ENCODE results near the gene RMND5A.

The RMND5A gene

GRCh38 chr2:86744152-86744551 lies 24.1 kb downstream of the RMND5A start:
- peaks cover 4 to 6% of the 10 kb centered on the region in 2 donors for H3K36me3 ChIP-seq (ENCODE audit: control insufficient read depth in 2 of 2, insufficient read depth in 2 of 2, low read length in 2 of 2)

GRCh38 chr2:86746939-86747338 lies 26.8 kb downstream of the RMND5A start:
- Histone ChIP-seq H3K4me1 (ENCODE audit: control insufficient read depth, insufficient read depth, low read length) (no peaks in the 10 kb centered on the region), H3K27me3 (ENCODE audit: control insufficient read depth in 1 of 2, insufficient read depth in 2 of 2, low read length in 2 of 2) (no peaks in the 10 kb centered on the region), H3K27ac (ENCODE audit: low read length) (no peak overlapping the region), H3K4me3 (ENCODE audit: low read length in 2 of 2) (no peak overlapping the region), H3K36me3 (ENCODE audit: control insufficient read depth in 2 of 2, insufficient read depth in 2 of 2, low read length in 2 of 2) (peaks cover 4 to 6% of the 10 kb centered on the region in 2 donors), H3K9ac (ENCODE audit: low read length in 2 of 2) (no peak overlapping the region), H3K9me3 (ENCODE audit: control insufficient read depth in 2 of 2, low read length in 2 of 2) (peaks cover 0 to 3% of the 10 kb centered on the region in 2 donors)

More at GRCh38 chr2:86744152-86744551, 24.1 kb downstream of the RMND5A start:
- H3K4me3 ChIP-seq (ENCODE audit: low read length in 2 of 2), result no peak overlapping the region
- no peak overlapping the region for H3K9ac ChIP-seq (ENCODE audit: low read length in 2 of 2)
- H3K27me3 ChIP-seq (ENCODE audit: control insufficient read depth in 1 of 2, insufficient read depth in 2 of 2, low read length in 2 of 2), result no peaks in the 10 kb centered on the region
- no peak overlapping the region for H3K27ac ChIP-seq (ENCODE audit: low read length)
- no peaks in the 10 kb centered on the region for H3K4me1 ChIP-seq (ENCODE audit: control insufficient read depth, insufficient read depth, low read length)
- H3K9me3 ChIP-seq (ENCODE audit: control insufficient read depth in 2 of 2, low read length in 2 of 2), result no peaks in the 10 kb centered on the region

- Histone ChIP-seq H3K9me3 (ENCODE audit: control insufficient read depth in 2 of 2, low read length in 2 of 2) (peaks cover 0 to 3% of the 10 kb centered on the region in 2 donors), H3K9ac (ENCODE audit: low read length in 2 of 2) (no peak overlapping the region), H3K27ac (ENCODE audit: low read length) (no peak overlapping the region), H3K4me3 (ENCODE audit: low read length in 2 of 2) (no peak overlapping the region), H3K4me1 (ENCODE audit: control insufficient read depth, insufficient read depth, low read length) (no peaks in the 10 kb centered on the region), H3K36me3 (ENCODE audit: control insufficient read depth in 2 of 2, insufficient read depth in 2 of 2, low read length in 2 of 2) (peaks cover 4 to 9% of the 10 kb centered on the region in 2 donors), H3K27me3 (ENCODE audit: control insufficient read depth in 1 of 2, insufficient read depth in 2 of 2, low read length in 2 of 2) (no peaks in the 10 kb centered on the region)
Measured at GRCh38 chr2:86747711-86748639, 27.9 kb downstream of the RMND5A start.

- no peak overlapping the region for H3K9ac ChIP-seq (ENCODE audit: low read length in 2 of 2)
- no peaks in the 10 kb centered on the region for H3K27me3 ChIP-seq (ENCODE audit: control insufficient read depth in 1 of 2, insufficient read depth in 2 of 2, low read length in 2 of 2)
- H3K9me3 ChIP-seq (ENCODE audit: control insufficient read depth in 2 of 2, low read length in 2 of 2), result peaks cover 0 to 3% of the 10 kb centered on the region in 2 donors
- H3K36me3 ChIP-seq (ENCODE audit: control insufficient read depth in 2 of 2, insufficient read depth in 2 of 2, low read length in 2 of 2), result peaks cover 0 to 11% of the 10 kb centered on the region in 2 donors
- no peak overlapping the region for H3K27ac ChIP-seq (ENCODE audit: low read length)
- H3K4me1 ChIP-seq (ENCODE audit: control insufficient read depth, insufficient read depth, low read length), result no peaks in the 10 kb centered on the region
- no peak overlapping the region for H3K4me3 ChIP-seq (ENCODE audit: low read length in 2 of 2)
Measured at GRCh38 chr2:86750240-86750839, 30.2 kb downstream of the RMND5A start.

- no peaks in the 10 kb centered on the region for H3K27me3 ChIP-seq (ENCODE audit: control insufficient read depth in 1 of 2, insufficient read depth in 2 of 2, low read length in 2 of 2)
- H3K9me3 ChIP-seq (ENCODE audit: control insufficient read depth in 2 of 2, low read length in 2 of 2), result peaks cover 0 to 3% of the 10 kb centered on the region in 2 donors
- H3K4me1 ChIP-seq (ENCODE audit: control insufficient read depth, insufficient read depth, low read length), result no peaks in the 10 kb centered on the region
- no peak overlapping the region for H3K27ac ChIP-seq (ENCODE audit: low read length)
- H3K9ac ChIP-seq (ENCODE audit: low read length in 2 of 2), result no peak overlapping the region
- peaks cover 0 to 11% of the 10 kb centered on the region in 2 donors for H3K36me3 ChIP-seq (ENCODE audit: control insufficient read depth in 2 of 2, insufficient read depth in 2 of 2, low read length in 2 of 2)
- H3K4me3 ChIP-seq (ENCODE audit: low read length in 2 of 2), result no peak overlapping the region
Measured at GRCh38 chr2:86751778-86752177, 31.7 kb downstream of the RMND5A start.

GRCh38 chr2:86752934-86753333 lies 32.8 kb downstream of the RMND5A start:
- no peaks in the 10 kb centered on the region for H3K4me1 ChIP-seq (ENCODE audit: control insufficient read depth, insufficient read depth, low read length)
- H3K9me3 ChIP-seq (ENCODE audit: control insufficient read depth in 2 of 2, low read length in 2 of 2), result peaks cover 0 to 3% of the 10 kb centered on the region in 2 donors
- H3K27me3 ChIP-seq (ENCODE audit: control insufficient read depth in 1 of 2, insufficient read depth in 2 of 2, low read length in 2 of 2), result no peaks in the 10 kb centered on the region
- no peak overlapping the region for H3K4me3 ChIP-seq (ENCODE audit: low read length in 2 of 2)
- no peak overlapping the region for H3K9ac ChIP-seq (ENCODE audit: low read length in 2 of 2)
- peaks cover 3 to 11% of the 10 kb centered on the region in 2 donors for H3K36me3 ChIP-seq (ENCODE audit: control insufficient read depth in 2 of 2, insufficient read depth in 2 of 2, low read length in 2 of 2)
- no peak overlapping the region for H3K27ac ChIP-seq (ENCODE audit: low read length)

GRCh38 chr2:86753606-86754005 lies 33.5 kb downstream of the RMND5A start:
- no peak overlapping the region for H3K27ac ChIP-seq (ENCODE audit: low read length)

GRCh38 chr2:86758405-86758804 lies 38.3 kb downstream of the RMND5A start:
- H3K4me1 ChIP-seq (ENCODE audit: control insufficient read depth, insufficient read depth, low read length), result no peaks in the 10 kb centered on the region
- H3K27me3 ChIP-seq (ENCODE audit: control insufficient read depth in 1 of 2, insufficient read depth in 2 of 2, low read length in 2 of 2), result no peaks in the 10 kb centered on the region
- no peak overlapping the region for H3K4me3 ChIP-seq (ENCODE audit: low read length in 2 of 2)
- no peak overlapping the region for H3K27ac ChIP-seq (ENCODE audit: low read length)
- H3K9me3 ChIP-seq (ENCODE audit: control insufficient read depth in 2 of 2, low read length in 2 of 2), result no peaks in the 10 kb centered on the region
- no peak overlapping the region for H3K9ac ChIP-seq (ENCODE audit: low read length in 2 of 2)
- H3K36me3 ChIP-seq (ENCODE audit: control insufficient read depth in 2 of 2, insufficient read depth in 2 of 2, low read length in 2 of 2), result peaks cover 3 to 7% of the 10 kb centered on the region in 2 donors

More at GRCh38 chr2:86753606-86754005, 33.5 kb downstream of the RMND5A start:
- Histone ChIP-seq H3K9ac (ENCODE audit: low read length in 2 of 2) (no peak overlapping the region), H3K9me3 (ENCODE audit: control insufficient read depth in 2 of 2, low read length in 2 of 2) (peaks cover 0 to 3% of the 10 kb centered on the region in 2 donors), H3K4me1 (ENCODE audit: control insufficient read depth, insufficient read depth, low read length) (no peaks in the 10 kb centered on the region), H3K4me3 (ENCODE audit: low read length in 2 of 2) (no peak overlapping the region), H3K27me3 (ENCODE audit: control insufficient read depth in 1 of 2, insufficient read depth in 2 of 2, low read length in 2 of 2) (no peaks in the 10 kb centered on the region), H3K36me3 (ENCODE audit: control insufficient read depth in 2 of 2, insufficient read depth in 2 of 2, low read length in 2 of 2) (peaks cover 3 to 11% of the 10 kb centered on the region in 2 donors)

- Histone ChIP-seq H3K36me3 (ENCODE audit: control insufficient read depth in 2 of 2, insufficient read depth in 2 of 2, low read length in 2 of 2) (peaks cover under 1 to 3% of the 10 kb centered on the region in 2 donors), H3K27me3 (ENCODE audit: control insufficient read depth in 1 of 2, insufficient read depth in 2 of 2, low read length in 2 of 2) (no peaks in the 10 kb centered on the region), H3K27ac (ENCODE audit: low read length) (no peak overlapping the region), H3K4me1 (ENCODE audit: control insufficient read depth, insufficient read depth, low read length) (no peaks in the 10 kb centered on the region), H3K4me3 (ENCODE audit: low read length in 2 of 2) (no peak overlapping the region), H3K9ac (ENCODE audit: low read length in 2 of 2) (no peak overlapping the region), H3K9me3 (ENCODE audit: control insufficient read depth in 2 of 2, low read length in 2 of 2) (no peaks in the 10 kb centered on the region)
Measured at GRCh38 chr2:86760371-86760770, 40.3 kb downstream of the RMND5A start.

- Histone ChIP-seq H3K4me3 (ENCODE audit: low read length in 2 of 2) (no peak overlapping the region), H3K4me1 (ENCODE audit: control insufficient read depth, insufficient read depth, low read length) (no peaks in the 10 kb centered on the region), H3K27ac (ENCODE audit: low read length) (no peak overlapping the region), H3K9ac (ENCODE audit: low read length in 2 of 2) (no peak overlapping the region), H3K36me3 (ENCODE audit: control insufficient read depth in 2 of 2, insufficient read depth in 2 of 2, low read length in 2 of 2) (peaks cover 9 to 11% of the 10 kb centered on the region in 2 donors), H3K27me3 (ENCODE audit: control insufficient read depth in 1 of 2, insufficient read depth in 2 of 2, low read length in 2 of 2) (no peaks in the 10 kb centered on the region), H3K9me3 (ENCODE audit: control insufficient read depth in 2 of 2, low read length in 2 of 2) (no peaks in the 10 kb centered on the region)
Measured at GRCh38 chr2:86764661-86765309, 44.7 kb downstream of the RMND5A start.

Measured in stomach smooth muscle (tissue), 2 donors.